Measurements from ENCODE around the gene NOS3.
A peak's percentile ranks its signal among the peaks of the same experiment; 100 is the strongest.
"Not testable (repeated sequence)": the region's sequence is repeated elsewhere in the genome, so short reads cannot be mapped to it uniquely, and the experiment has no call there.

The NOS3 gene

GRCh38 chr7:151001546-151001945, 10.7 kb downstream of the NOS3 start:
- DNase-seq (ENCODE audit: low read depth), result no peak

- no peak for DNase-seq (ENCODE audit: low read depth)
Measured at GRCh38 chr7:151003572-151003971, 12.8 kb downstream of the NOS3 start.

GRCh38 chr7:151005566-151005965, 14.7 kb downstream of the NOS3 start:
- DNase-seq (ENCODE audit: low read depth), result no peak

- no peak for DNase-seq (ENCODE audit: low read depth)
Measured at GRCh38 chr7:151006590-151007300, 15.9 kb downstream of the NOS3 start.

GRCh38 chr7:151007469-151007898, 16.7 kb downstream of the NOS3 start:
- no peak for DNase-seq (ENCODE audit: low read depth)

- DNase-seq (ENCODE audit: low read depth), result no peak
Measured at GRCh38 chr7:151008143-151008510, 17.3 kb downstream of the NOS3 start.

- peak; percentile 81 for DNase-seq (ENCODE audit: low read depth)
Measured at GRCh38 chr7:151008511-151009323, 17.9 kb downstream of the NOS3 start.

GRCh38 chr7:151009327-151010036, 18.7 kb downstream of the NOS3 start:
- no peak for DNase-seq (ENCODE audit: low read depth)

GRCh38 chr7:151010037-151010306, 19.2 kb downstream of the NOS3 start:
- DNase-seq (ENCODE audit: low read depth), result no peak

- no peak for DNase-seq (ENCODE audit: low read depth)
Measured at GRCh38 chr7:151010307-151011096, 19.7 kb downstream of the NOS3 start.

GRCh38 chr7:151011097-151011409, 20.2 kb downstream of the NOS3 start:
- DNase-seq (ENCODE audit: low read depth), result no peak

- DNase-seq (ENCODE audit: low read depth), result not testable (repeated sequence)
Measured at GRCh38 chr7:151011616-151012015, 20.8 kb downstream of the NOS3 start.

GRCh38 chr7:151012031-151012692, 21.3 kb downstream of the NOS3 start:
- no peak for DNase-seq (ENCODE audit: low read depth)

GRCh38 chr7:151012911-151013347, 22.1 kb downstream of the NOS3 start:
- no peak for DNase-seq (ENCODE audit: low read depth)

GRCh38 chr7:151013356-151013732, 22.5 kb downstream of the NOS3 start:
- no peak for DNase-seq (ENCODE audit: low read depth)

GRCh38 chr7:151013733-151014497, 23.1 kb downstream of the NOS3 start:
- DNase-seq (ENCODE audit: low read depth), result peak; percentile 56

- no peak for DNase-seq (ENCODE audit: low read depth)
Measured at GRCh38 chr7:151014950-151015349, 24.1 kb downstream of the NOS3 start.

GRCh38 chr7:151015967-151016366, 25.1 kb downstream of the NOS3 start:
- no peak for DNase-seq (ENCODE audit: low read depth)

- no peak for DNase-seq (ENCODE audit: low read depth)
Measured at GRCh38 chr7:151016505-151016904, 25.7 kb downstream of the NOS3 start.

- DNase-seq (ENCODE audit: low read depth), result no peak
Measured at GRCh38 chr7:151016942-151017341, 26.1 kb downstream of the NOS3 start.

- no peak for DNase-seq (ENCODE audit: low read depth)
Measured at GRCh38 chr7:151017370-151017952, 26.6 kb downstream of the NOS3 start.

All from stimulated activated CD8-positive, alpha-beta memory T cell treated with anti-CD3 and anti-CD28 coated beads, Interleukin-15, amount 100 ng/mL, for 24 hours (primary cell).